Measurements from ENCODE around the gene PLLP.

The PLLP gene

DNA sequence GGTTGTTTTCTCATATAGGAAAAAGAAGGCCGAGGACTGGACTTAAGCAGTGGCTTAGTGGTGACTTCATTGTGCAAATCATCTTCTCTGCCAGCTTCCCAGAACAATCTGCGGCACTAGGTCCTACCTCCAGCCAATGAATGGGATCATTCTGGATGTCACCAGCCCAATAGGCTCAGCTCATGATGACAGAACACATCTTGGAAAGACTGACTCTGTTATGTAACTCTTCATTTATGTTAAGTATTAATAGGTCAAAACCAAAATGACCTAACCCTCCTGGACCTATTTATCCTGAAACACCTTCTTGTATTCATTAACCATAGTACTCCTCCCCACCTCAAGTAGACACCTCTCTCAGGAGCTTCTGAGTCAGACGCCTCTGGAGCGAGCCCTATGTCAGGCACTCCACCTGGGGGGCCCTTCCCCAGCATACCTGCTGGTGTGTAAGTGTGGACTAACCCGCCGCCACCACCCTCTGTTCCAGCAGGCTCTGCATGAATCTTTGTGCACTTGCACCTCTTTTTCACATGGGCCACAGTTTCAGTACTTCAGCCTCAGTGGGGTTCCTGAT lies 32.2 kb downstream of the PLLP start:
- no peak for DNase-seq

DNA sequence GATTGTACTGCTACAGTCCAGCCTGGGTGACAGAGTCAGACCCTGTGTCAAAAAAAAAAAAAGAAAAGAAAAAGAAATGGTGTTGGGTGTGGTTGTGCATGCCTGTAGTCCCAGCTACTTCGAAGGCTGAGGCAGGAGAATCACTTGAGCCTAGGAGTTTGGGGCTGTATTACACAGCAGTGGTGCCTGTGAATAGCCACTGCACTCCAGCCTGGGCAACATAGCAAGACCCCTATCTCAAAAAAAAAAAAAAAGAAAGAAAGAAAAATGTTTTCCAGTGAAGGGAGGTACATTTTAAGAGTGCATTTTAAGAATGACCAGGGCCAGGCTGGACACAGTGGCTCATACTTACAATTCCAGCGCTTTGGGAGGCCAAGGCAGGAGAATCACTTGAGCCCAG lies 33.1 kb downstream of the PLLP start:
- DNase-seq, result no peak

DNA sequence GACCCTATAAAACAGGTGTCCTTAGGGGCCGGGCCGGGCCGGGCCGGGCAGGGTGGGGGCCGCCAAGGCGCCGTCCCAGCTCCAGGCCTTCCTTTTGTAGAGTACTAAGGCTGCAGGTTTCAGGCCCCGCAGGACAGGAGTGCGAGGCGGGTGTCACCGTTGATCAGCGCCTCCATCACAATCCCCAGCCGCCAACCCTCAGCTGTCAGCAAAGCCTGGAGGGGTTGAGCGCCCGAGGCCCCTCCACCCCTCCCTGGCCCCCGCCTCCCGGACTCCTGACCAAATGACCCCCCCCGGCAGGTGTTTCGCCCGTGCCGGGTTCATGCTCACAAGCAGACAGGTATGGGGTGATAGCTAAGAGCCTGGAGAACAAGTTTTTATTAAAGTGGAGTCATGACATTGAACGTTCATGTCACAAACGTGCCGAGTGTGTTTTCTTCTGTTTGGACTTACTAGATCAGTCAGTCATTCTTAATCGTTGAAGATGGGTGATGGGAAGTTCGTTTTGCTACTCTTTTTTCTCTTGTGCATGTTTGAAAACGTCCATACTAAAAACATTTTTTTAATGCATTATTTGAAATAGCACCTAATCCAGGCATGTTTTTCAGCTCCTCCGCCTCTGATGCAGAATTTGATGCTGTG lies 38.9 kb downstream of the PLLP start:
- no peak for DNase-seq

DNA sequence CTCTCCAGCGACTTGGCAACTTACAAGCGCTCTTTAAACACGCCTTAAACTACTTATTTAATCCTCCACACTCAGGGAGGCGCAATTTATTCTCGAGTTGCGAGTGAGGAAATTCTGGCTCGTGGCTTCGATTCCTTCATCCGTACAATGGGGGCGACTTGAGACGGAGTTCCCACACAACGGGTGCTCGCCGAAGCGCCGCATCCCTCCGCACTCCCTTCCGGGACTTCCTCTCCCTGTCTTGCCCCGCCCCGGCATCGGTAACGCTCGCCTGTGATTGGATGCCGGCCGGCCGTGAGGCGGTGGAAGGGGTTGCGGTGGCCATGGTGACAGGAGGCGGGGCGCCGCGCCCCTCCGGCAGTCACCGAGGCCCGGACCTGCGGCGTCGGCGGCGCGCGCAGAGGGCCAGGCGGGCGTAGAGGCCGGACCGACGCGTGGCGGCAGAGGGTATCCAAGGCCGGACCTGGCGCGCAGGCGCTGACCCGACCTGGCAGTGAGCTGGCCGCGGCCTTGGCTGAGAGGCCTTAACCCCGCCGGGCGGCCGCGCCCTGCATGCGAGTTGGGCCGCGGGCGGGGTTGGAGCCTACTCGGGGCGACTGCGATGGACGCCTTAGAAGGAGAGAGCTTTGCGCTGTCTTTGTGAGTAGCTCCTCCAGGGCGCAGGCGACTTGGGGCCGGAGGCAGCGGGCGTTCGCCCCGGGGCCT lies 39.6 kb downstream of the PLLP start, which contains the start of gene ARL2BP:
ARL2BP (plus strand) TSS at position 493 of the 705 bp plus-strand sequence; CDS start at position 602, 109 bp downstream.
- DNase-seq, result peak; percentile 95 to 97

DNA sequence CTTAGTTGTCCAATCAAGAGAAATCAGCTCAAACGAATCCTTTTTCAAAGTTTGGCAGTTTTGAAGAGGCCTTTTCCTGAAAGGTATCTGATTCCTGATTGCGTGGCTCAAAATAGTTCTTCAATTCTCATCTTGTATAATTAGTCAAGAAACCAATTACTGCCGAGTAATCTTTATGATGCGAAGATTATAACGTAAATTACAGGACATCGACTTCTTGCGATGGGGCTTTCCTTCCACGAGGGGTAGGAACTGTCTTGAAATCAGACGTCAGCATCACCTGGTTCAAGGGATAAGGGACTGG lies 40.1 kb downstream of the PLLP start:
- DNase-seq, result no peak

DNA sequence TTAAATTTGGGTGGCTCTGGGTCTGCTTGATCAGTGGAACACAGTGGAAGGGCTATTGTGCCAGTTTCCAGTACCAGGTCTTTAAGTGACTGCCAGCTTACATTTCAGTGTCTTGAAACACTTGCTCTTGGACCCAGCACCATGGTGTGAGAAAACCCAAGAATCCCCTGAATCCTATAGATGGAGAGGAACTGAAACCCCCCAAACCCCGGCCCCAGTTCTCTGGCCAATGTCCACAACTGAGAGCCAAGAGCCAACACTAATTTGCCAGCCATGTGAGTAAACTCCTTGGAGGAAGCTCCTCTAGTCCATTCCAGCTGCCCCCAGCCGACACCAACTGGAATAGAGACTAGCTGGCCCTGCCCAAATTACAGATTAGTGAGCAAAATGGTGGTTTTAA lies 41.8 kb downstream of the PLLP start:
- no peak for DNase-seq

DNA sequence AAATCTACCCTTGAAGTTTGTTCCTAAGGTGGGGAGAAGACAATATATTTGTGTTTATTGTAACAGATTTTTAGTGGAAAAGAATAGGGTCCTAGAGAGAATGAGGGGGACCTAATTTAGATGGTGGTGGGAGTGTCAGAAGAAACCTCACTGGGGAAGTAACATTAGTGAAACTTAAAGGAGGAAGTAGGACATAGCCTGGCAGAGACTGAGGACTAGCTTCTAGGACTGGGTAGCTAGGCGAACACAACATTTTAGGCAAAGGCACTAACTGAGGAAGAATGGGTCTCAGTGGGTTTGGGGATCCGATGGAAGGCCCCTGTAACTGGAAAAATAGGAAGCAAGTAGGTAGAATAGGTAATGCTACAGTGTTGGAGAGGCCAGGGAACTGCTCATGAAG lies 43.6 kb downstream of the PLLP start:
- DNase-seq, result peak in 1 of 2 donors; percentile 22

DNA sequence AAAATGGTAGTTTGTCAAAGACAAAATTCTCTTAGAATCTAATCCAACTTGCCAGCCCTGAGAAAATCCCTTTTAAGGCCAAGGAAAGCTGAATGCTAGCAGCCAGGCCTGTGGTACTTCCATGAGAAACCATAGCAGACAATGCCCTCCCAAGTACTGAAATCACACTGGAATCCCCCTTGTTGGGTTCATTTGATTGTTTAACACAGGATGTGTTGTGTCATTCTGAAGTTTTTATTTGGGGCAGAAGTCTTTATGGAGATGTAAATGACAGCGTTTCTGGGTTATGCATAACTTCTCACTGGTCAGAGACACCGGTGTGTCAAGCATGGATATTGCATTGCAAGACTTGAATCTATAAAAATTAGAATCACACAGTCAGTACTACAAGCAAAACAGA lies 45.4 kb downstream of the PLLP start:
- no peak for DNase-seq

DNA sequence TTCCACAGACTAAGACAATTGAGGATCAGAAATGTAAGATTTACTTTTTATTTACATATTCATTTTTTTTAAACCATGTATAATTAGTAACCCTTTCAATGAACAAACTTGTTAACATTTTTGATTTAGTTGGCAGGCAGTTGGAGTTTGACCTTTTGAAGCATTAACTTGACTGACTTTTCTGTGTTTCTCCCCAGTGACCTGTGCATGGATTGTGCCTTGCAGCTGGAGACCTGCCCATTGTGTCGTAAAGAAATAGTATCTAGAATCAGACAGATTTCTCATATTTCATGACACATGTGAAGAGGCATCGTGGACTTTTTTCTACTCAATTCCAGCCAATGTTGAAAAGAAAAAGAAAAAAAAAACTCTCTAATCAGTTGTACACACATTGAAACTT lies 45.8 kb downstream of the PLLP start:
- DNase-seq, result no peak

DNA sequence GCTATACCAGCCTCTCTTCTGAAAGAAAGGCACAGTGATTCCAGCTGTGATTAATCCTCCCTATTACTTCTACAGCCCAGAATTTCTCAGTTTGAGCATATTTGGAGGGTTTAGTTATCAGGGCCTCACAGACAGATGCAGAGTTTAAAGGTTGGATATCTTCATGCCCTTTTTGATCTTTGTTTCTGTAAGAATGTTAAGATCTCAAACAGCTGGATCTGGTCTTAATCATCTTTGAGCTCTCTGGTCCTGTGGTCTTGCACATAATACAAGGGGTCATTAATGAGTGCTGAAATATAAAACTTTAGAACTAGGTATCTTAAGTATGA lies 48.5 kb downstream of the PLLP start:
- DNase-seq, result no peak

DNA sequence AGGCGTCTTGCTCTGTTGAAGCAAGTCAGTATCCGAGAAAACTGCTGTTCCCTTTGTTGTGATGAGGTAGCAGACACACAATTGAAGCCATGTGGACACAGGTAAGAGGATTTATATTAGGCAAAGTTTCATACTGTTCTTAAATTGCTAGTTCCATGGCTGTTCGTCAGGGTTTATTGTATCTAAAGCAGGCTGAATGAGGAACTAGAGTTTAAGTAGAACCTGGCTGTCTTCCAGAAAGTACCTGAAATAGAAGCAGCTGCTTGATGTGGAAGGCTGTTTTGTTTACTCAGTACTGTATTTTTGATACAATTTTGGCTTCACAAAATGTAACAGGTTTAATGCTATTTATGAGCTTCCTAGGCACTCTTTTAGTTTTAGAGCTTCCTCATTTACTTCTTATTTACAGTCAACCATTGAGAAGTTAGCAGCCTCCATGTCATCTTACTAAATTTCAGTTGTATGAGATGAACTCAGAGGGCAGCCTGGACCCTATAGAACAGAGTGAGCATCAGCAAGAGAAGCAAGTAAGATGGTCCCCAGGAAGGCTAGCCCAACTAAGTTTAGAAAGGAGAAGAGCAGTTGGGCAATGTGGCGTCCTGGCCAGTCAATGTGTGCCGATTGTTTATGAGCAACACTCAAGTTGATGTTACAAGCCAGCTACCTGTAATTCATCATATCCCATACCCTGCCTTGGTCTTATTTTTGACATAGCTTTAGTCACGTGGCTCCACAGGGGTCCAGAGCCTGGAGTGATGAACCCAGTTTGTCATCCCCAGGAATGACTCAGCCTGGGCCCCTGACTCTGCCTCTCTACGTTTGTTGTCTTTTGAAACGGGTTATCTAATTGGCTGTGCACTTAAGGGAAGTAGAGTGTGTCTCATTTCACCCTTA lies 49.1 kb downstream of the PLLP start:
- DNase-seq, result no peak

DNA sequence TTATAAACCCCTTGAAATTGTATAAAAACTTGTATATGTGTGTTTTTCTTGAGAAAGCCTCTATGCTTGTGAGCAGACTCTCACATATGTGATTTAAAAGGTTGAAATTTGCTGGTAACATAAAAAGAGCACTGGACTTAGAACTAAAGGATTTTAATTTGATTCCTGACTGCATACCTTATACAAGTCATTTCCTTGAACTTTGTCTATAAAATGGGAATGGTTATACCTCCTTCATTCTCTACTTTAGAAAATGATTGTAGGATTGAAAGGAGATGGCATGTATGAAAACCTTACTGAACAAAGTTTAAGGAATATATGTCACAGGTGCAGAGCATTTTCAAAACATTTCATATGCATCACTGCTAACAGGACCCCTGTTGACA lies 49.8 kb downstream of the PLLP start:
- DNase-seq, result no peak

DNA sequence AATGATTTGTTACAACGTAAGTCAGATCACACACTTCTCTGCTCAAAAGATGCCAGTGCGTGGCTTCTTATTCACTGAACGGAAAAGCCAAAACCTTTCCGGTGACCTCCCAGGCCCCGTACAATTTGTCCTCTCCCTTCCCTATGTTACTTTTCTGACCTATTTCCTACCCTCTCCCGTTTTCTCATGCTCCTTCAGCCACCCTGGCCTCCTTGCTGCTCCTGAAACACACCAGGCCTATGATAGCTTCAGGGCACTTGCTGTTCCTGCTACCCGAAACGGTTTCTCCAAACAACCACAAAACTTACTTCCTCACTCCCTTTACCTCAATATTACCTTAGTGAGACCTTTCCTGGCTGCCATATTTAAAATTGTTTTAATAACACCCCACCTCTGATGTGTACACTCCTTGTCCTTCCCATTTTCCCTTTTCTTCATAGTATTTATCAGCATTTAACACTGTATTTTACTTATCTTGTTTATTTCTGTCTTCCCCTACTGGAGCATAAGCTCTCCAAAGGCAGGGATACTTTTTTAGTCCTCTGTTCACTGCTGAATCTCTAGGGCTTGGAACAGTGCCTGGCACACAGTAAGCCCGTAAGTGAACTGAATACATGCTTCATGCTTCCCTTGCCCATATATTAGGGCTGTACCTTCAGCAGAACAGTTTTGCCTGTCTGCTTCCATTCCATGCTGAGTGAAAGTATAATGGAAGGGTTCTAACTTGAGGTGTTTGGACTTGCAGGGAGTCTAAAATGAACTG lies 50.3 kb downstream of the PLLP start:
- no peak for DNase-seq

DNA sequence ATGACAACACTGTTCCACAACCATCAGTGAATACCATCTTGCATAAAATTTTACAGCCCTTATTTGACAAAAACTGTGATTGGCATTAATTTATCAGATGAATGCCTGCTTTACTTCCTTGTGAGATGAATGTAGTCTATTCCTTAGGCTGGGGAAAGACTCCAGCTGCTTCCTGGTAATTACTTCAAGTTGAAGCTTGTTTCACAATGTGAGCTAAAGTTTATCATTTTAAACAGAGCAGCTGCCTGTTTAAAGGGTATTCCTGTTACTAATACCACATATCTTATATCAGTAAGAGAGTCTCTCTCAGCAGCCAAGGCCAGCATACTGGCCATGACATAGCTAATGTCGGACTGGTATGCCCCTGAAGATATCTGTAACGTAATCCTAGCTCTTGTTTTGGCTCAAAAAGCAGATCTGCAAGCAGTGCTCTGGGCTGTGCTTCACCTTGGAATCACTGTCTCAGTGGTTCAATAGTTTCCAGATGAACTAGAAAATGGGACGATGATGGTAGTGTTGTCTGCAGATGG lies 52.6 kb downstream of the PLLP start:
- no peak for DNase-seq

DNA sequence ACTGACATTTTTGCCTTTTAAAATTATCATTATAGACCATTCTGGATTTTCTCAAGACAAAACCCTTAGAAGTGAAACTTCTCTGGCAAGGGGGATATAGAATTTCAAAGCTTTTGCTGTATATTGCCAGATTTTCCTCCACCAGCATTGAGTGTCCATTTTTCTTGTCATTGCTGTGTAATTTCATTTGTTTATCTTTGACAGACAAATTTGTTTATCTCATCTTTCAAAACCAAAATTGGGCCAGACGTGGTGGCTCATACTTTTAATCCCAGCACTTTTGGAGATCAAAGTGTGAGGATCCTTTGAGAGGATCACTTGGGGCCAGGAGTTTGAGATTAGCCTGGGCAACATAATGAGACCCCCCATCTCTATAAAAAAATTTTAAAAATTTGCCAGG lies 55.4 kb downstream of the PLLP start:
- DNase-seq, result no peak

DNA sequence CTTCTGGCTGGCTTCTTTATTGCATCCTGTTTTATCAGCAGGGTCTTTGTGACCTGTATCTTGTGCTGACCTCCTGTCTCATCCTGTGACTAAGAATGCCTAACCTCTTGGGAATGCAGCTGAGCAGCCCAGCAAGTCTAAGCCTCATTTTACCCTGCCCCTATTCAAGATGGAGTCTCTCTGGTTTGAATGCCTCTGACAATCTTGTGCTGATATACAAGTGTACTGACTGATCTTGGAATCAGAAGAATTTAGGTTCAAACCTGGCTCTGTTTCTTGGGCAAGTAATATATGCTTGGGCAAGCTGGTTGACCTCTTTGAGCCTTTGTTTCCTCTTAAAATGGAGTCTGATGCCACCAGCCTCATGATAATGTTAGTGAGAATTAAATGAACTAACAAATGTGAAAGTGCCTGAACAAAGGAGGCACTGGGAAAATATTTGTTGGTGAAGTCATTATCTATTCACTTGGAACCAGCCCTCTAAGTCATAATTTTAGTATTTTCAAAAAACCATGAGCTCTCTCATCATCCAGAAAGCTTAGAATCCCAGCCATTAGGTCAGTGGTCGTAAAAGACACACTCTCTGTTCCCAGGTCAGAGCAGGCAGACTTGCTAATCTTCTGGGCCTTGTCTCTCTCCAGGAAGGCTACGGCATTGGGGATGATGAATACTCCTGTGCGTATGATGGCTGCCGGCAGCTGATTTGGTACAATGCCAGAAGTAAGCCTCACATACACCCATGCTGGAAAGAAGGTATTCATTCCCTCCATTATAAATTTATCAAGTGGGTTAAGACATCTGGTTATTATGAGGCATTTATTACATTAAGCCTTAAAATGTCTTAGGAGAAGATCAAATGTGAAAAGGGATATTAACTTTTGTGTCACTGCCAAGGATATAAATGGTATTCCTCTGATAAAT lies 57.5 kb downstream of the PLLP start:
- DNase-seq, result no peak

DNA sequence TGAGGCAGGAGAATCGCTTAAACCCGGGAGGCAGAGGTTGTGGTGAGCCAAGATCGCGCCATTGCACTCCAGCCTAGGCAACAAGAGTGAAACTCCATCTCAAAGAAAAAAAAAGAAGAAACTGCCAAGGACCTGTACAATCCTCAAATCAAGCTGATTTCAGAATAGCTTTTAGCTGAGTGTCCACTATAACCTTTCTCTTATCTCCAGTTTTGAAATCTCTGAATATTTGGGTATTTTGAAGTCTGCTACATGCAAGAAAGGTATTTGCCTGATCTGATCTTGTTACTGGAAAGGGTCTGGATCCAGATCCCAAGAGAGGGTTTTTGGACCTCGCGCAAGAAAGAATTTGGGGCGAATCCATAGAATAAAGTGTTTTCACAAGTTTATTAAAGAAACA lies 58.5 kb downstream of the PLLP start:
- no peak for DNase-seq

DNA sequence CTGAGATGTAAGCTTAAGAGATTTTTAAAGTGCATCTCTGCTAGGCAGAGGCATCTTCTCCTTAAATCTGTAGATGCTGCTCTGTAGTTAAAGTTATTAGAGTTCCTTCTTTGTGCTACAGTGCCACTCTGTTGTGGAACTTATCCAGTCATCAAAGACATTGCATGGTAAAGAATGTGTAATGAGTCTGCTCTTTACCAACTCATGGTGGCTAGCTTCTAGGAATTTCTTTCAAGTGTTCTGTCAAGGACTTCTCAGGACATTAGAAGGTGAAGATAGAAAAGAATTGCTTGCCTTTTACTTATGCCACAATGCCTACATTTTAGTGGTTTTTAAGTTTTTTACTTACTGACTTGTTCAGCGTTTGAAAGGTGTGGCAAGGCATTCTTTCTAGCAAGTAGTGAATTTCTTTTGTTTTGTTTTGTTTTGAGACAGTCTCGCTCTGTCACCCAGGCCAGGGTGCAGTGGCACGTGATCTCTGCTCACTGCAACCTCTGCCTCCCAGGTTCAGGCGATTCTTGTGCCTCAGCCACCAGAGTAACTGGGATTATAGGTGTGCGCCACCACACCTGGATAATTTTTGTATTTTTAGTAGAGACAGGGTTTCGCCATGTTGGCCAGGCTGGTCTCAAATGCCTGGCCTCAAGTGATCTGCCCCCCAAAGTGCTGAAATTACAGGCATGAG lies 59.7 kb downstream of the PLLP start:
- no peak for DNase-seq

DNA sequence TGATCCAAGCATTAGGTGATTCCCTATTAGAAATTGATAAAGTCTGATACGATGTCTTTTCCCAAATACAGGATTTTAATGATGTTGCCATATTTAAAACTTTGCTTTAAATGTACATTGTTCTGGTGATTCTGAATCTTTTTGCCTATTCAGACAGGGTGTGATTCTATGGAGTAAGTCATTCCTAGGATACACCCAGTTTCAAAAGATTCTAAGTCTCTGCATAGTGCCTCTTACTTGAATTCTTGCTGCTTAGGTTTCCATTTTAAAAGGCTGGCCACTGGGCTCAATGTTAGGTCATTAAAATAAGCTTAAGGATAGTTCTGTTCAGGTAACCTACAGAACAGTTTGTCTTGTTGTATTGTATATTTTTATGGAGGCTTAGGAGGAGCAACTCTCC lies 61.4 kb downstream of the PLLP start:
- DNase-seq, result no peak

DNA sequence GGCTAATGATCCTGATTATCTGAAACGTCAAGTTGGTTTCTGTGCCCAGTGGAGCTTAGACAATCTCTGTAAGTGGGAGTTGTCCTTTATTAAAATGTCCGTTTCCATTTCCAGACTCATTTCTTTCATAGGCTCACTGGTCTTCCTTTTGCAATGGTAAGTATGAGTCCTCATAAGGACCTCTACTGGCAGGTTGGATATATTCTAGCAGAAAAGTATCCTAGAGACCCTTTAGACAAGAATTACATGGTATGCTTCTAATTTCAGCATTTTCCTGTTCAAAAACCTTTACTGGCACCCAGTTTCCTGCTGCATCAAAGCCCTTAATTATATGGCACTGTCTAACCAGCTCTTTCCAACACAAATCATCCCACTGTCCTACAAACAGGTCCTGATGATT lies 67.5 kb downstream of the PLLP start:
- DNase-seq, result no peak

DNA sequence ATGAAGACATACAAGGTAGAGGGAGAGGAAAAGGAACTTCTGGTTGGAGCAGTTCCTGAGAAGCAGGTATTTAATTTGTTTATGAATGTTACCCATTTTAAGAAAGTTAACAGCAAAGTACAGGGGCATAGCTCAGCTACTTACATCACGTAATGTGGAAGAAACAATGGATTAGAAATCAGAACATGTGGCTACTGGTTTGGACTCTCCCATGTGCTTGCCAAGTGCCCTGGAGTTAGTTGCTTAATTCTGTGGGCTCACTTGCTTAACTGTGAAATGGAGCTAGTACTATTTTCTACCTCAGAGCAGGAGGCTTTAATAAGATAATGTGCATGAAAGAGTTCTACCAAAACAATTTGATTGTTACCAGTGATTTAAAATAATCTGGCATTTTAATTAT lies 71.0 kb downstream of the PLLP start:
- no peak for DNase-seq
